K562 (cell line): ENCODE measurements around the gene TLCD4. TPM values are rescaled to one million over a fixed set of nuclear protein-coding genes. Genes with fewer than 3 reads are reported as not detected.

Experiments
- ARHGAP35 ChIP-seq: fragments of 450-650 bp; IDR thresholded peaks from 2 replicates; pipeline ENCODE4 v1.6.1; 2018; ENCODE audit not compliant: partially characterized antibody
- CBX5 ChIP-seq: IDR thresholded peaks from 2 replicates; pipeline ENCODE4 v1.6.1; 2014; ENCODE audit warnings: low read depth, borderline replicate concordance
- CEBPG ChIP-seq, 3 experiments: fragments of 200-800 bp in 1 of 3; sonication (Bioruptor generic) in 1 of 3; sonication (generic) in 1 of 3; formaldehyde crosslinking in 1 of 3; IDR thresholded peaks in 2 of 3; conservative IDR thresholded peaks in 1 of 3; 2 replicates each; pipeline versions ENCODE4 v1.6.1 to v1.8.0; 2016 to 2022; ENCODE audit warnings: missing compliant biosample characterization in 2 of 3, missing genetic modification characterization in 2 of 3, mild to moderate bottlenecking in 1 of 3, missing genetic modification reagents in 1 of 3
- CREB1 ChIP-seq, 2 experiments: sonication (generic) in 1 of 2; formaldehyde crosslinking in 1 of 2; IDR thresholded peaks; 2 replicates each; pipeline versions ENCODE4 v1.6.1 to v1.8.0; 2012 to 2022; ENCODE audit warnings: inconsistent platforms in 1 of 2, mild to moderate bottlenecking in 1 of 2, missing genetic modification reagents in 1 of 2, moderate library complexity in 1 of 2
- DMBX1 ChIP-seq: fragments of 250-450 bp; sonication (Bioruptor Pico); IDR thresholded peaks from 2 replicates; pipeline ENCODE4 v1.8.0; 2022; ENCODE audit warnings: inconsistent platforms, mild to moderate bottlenecking, moderate library complexity, borderline replicate concordance
- DNMT1 ChIP-seq: fragments of 450-650 bp; IDR thresholded peaks from 2 replicates; pipeline ENCODE4 v1.6.1; 2016; ENCODE audit warnings: antibody characterized with exemption, mild to moderate bottlenecking
- EGR1 ChIP-seq: fragments of 450-650 bp; conservative IDR thresholded peaks from 2 replicates; pipeline ENCODE4 v1.6.1; 2017; ENCODE audit warnings: mild to moderate bottlenecking
- EZH2 ChIP-seq: IDR thresholded peaks from 2 replicates; pipeline ENCODE4 v1.6.1; 2012; ENCODE audit warnings: low read depth, mild to moderate bottlenecking, inconsistent platforms, low read length, borderline replicate concordance
- FOXO4 ChIP-seq: fragments of 450-650 bp; formaldehyde crosslinking; IDR thresholded peaks from 2 replicates; pipeline ENCODE4 v1.4.0; 2020; ENCODE audit warnings: mild to moderate bottlenecking, moderate library complexity
- HMG20A ChIP-seq: fragments of 450-650 bp; formaldehyde crosslinking; conservative IDR thresholded peaks from 2 replicates; pipeline ENCODE4 v1.4.0; 2020; ENCODE audit warnings: mild to moderate bottlenecking, mixed read lengths
- MAFF ChIP-seq: IDR thresholded peaks from 2 replicates; pipeline ENCODE4 v1.6.1; 2012; ENCODE audit warnings: low read length, improper control_type of control experiment
- NCOA4 ChIP-seq: fragments of 450-650 bp; IDR thresholded peaks from 2 replicates; pipeline ENCODE4 v1.6.1; 2018; ENCODE audit warnings: mild to moderate bottlenecking; ENCODE audit not compliant: partially characterized antibody
- PRPF4 ChIP-seq: fragments of 200-400 bp; formaldehyde crosslinking; IDR thresholded peaks from one replicate; pipeline ENCODE4 v1.6.1; 2017; ENCODE audit warnings: low read length, low read depth, mild to moderate bottlenecking; ENCODE audit not compliant: insufficient read depth, poor library complexity, severe bottlenecking
- SAFB ChIP-seq: fragments of 200-400 bp; formaldehyde crosslinking; IDR thresholded peaks from 2 replicates; pipeline ENCODE4 v1.6.1; 2017; ENCODE audit warnings: low read depth, low read length, borderline replicate concordance
- YBX1 ChIP-seq: fragments of 450-650 bp; IDR thresholded peaks from 2 replicates; pipeline ENCODE4 v1.7.1; 2016; ENCODE audit warnings: mild to moderate bottlenecking
- ZBTB26 ChIP-seq: fragments of 450-650 bp; formaldehyde crosslinking; IDR thresholded peaks from 2 replicates; pipeline ENCODE4 v1.4.0; 2022; ENCODE audit warnings: missing genetic modification characterization
- ZNF586 ChIP-seq: fragments of 450-650 bp; formaldehyde crosslinking; conservative IDR thresholded peaks from 2 replicates; pipeline ENCODE4 v1.4.0; 2020; ENCODE audit warnings: mild to moderate bottlenecking, moderate library complexity
- polyA plus RNA-seq, 8 experiments: library from polyadenylated mRNA; depleted of rRNA in 4 of 8; stranded (reverse) in 5 of 8; unstranded in 3 of 8; fragments of >200 nt; fragmentation: Nextera tagmentation in 2 of 8; fragmentation: Illumina TruSeq in 1 of 8; extraction: Ambion mirVana in 2 of 8; extraction: Trizol in 1 of 8; gene quantifications; 2 replicates each; pipeline versions ENCODE4 v1.2.1 to v1.2.3, GENCODE V29; 2011 to 2014; ENCODE audit warnings: inconsistent platforms in 1 of 8, missing spikeins in 1 of 8
- total RNA-seq, 7 experiments: library from RNA; depleted of rRNA in 6 of 7; stranded (reverse); fragments of >200 nt in 6 of 7; fragmentation: Illumina TruSeq in 2 of 7; extraction: Trizol in 2 of 7; gene quantifications; 2 replicates each; pipeline versions ENCODE4 v1.2.1 to v1.2.3, GENCODE V29; 2011 to 2021; ENCODE audit warnings: low replicate concordance in 1 of 7
- TF ChIP-seq, protein P1 (sequence below): sonication (generic); formaldehyde crosslinking; IDR thresholded peaks from 2 replicates; pipeline ENCODE4 v1.8.0; 2022; ENCODE audit warnings: mild to moderate bottlenecking, missing genetic modification reagents
- TF ChIP-seq, protein P2 (sequence below): IDR thresholded peaks from 2 replicates; pipeline ENCODE4 v1.6.1; 2014; ENCODE audit warnings: antibody characterized with exemption
- TF ChIP-seq, protein P3 (sequence below): fragments of 450-650 bp; IDR thresholded peaks from one replicate; pipeline ENCODE4 v1.6.1; 2018; ENCODE audit warnings: mild to moderate bottlenecking, moderate library complexity; ENCODE audit not compliant: partially characterized antibody

Gene TLCD4
- total and polyA plus RNA-seq, 9 of the 15 experiments (the other 6 are each of a cell fraction or from before 2014, with no cell fraction given), result 3.5 to 19.8 (median 7.6) TPM

GRCh38 chr1:95072532-95073419, 44.4 kb upstream of the TLCD4 start, which contains the start of gene ALG14 (continued):
- TF ChIP-seq MAFF (no peak), NCOA4 (no peak), PRPF4 (no peak), SAFB (no peak), DNMT1 (no peak), ARHGAP35 (no peak), HMG20A (CRISPR knock-in tag) (no peak), EZH2 (no peak), ZBTB26 (CRISPR knock-in tag) (no peak), DMBX1 (no peak), ZNF586 (no peak), FOXO4 (CRISPR knock-in tag) (peak; percentile 30; the same call in 1 of the 2 replicates), EGR1 (peak; percentile 53), YBX1 (no peak), CEBPG (CRISPR knock-in tag; IDR thresholded peaks at IDR 0.05) (no peak), CEBPG (tag; conservative IDR thresholded peaks at IDR 0.05 in 1 of 2, IDR thresholded peaks at IDR 0.05 in 1 of 2) (no peak), CBX5 (no peak), CREB1 (IDR thresholded peaks at IDR 0.05) (peak; percentile 58), CREB1 (CRISPR knock-in tag; IDR thresholded peaks at IDR 0.05) (no peak)
- TF ChIP-seq, protein P1, sequence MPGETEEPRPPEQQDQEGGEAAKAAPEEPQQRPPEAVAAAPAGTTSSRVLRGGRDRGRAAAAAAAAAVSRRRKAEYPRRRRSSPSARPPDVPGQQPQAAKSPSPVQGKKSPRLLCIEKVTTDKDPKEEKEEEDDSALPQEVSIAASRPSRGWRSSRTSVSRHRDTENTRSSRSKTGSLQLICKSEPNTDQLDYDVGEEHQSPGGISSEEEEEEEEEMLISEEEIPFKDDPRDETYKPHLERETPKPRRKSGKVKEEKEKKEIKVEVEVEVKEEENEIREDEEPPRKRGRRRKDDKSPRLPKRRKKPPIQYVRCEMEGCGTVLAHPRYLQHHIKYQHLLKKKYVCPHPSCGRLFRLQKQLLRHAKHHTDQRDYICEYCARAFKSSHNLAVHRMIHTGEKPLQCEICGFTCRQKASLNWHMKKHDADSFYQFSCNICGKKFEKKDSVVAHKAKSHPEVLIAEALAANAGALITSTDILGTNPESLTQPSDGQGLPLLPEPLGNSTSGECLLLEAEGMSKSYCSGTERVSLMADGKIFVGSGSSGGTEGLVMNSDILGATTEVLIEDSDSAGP (CRISPR knock-in tag), result peak; percentile 60; the same call in 1 of the 2 replicates
- TF ChIP-seq, protein P2, sequence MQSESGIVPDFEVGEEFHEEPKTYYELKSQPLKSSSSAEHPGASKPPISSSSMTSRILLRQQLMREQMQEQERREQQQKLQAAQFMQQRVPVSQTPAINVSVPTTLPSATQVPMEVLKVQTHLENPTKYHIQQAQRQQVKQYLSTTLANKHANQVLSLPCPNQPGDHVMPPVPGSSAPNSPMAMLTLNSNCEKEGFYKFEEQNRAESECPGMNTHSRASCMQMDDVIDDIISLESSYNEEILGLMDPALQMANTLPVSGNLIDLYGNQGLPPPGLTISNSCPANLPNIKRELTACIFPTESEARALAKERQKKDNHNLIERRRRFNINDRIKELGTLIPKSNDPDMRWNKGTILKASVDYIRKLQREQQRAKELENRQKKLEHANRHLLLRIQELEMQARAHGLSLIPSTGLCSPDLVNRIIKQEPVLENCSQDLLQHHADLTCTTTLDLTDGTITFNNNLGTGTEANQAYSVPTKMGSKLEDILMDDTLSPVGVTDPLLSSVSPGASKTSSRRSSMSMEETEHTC, result no peak
- TF ChIP-seq, protein P3, sequence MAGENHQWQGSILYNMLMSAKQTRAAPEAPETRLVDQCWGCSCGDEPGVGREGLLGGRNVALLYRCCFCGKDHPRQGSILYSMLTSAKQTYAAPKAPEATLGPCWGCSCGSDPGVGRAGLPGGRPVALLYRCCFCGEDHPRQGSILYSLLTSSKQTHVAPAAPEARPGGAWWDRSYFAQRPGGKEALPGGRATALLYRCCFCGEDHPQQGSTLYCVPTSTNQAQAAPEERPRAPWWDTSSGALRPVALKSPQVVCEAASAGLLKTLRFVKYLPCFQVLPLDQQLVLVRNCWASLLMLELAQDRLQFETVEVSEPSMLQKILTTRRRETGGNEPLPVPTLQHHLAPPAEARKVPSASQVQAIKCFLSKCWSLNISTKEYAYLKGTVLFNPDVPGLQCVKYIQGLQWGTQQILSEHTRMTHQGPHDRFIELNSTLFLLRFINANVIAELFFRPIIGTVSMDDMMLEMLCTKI, result no peak
